ENCODE results near the gene CHST8.
A peak's percentile ranks its signal among the peaks of the same experiment; 100 is the strongest.
"Not testable (repeated sequence)": the region's sequence is repeated elsewhere in the genome, so short reads cannot be mapped to it uniquely, and the experiment has no call there.

Gene CHST8

GRCh38 chr19:33818411-33818810 is 196.7 kb downstream of the CHST8 start:
- peak; percentile 11 for DNase-seq

GRCh38 chr19:33819078-33819477 is 197.3 kb downstream of the CHST8 start:
- not testable (repeated sequence) for DNase-seq

DNA sequence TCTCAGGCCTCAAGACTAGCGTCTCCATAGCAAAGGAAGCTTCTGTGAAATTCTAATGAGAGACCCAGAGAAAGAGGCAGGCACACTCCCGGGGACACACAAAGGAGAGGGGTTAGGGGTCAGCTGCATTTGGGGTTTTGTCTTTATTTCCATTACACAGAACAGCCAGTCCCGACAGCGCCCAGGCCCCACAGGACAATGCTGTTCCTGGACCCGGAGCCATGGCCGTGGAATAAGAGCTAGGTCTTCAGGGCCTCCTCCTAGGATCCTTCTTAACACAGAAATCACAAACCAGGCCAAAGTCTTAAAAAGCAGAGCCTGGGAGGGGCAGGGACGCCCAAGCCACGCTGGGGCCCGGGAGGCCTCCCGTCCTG is 197.7 kb downstream of the CHST8 start:
- peak; percentile 14 for DNase-seq

DNA sequence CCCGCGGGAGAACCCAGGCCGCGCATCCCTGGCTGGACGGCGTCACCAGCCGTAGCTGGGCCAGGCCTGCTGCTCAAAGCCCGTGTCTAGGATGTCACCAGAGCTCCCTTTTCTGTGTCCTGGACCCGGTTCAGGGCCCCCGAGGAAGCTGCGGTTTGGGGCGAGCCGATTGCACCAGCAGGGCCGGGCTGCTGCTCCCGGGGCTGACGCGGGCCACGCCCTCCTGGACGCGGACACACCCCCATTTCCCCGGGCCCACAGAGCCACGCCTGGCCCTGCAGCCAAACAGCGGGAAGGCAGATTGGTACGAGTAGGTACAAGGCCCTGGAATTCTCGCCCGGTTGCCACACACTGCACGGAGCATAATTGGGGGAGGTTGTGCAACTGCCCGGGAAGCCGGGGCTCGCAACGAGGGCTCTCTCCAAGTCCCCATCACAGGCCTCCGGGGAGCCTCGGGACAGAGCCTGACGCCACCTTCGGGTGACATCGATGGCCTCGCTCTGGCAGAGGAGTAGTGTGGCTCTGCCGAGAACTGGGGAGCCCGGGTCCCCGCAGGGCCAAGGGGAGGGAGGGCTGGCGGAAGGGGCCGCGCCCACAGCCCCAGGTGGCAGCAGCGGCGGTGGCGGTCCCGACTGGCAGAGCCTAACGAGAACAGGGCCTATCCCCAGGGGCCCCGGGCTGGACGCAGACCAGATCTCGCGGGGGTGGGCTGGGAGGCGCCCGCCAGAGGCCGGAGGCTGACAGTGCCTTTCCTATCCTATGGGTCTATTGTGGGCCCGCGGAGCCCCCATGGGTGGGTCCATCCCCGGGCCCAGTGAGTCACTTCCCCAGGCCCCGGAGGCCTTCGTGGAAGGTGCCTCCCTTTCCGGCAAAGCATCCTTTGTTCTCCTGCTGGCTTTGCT is 198.4 kb downstream of the CHST8 start:
- DNase-seq: peak; percentile 58

DNA sequence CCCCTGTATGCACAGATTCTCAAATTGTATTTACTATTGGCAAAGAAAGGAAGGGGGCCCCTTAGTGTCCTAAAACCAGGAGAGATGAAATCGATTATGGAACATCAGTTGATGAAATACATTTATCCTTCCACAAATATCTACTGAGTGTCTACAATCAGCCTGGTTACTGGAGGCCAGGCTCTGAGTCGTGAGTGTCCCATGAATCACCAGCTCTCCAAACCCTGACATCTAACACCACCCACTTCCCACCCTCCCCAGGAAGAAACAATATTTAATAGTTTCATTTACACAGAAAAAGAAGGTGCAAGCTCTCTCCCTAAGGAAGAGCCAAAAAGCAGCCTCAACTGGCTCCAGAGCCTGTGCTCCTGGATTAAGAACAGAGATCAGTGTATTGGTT is 200.1 kb downstream of the CHST8 start:
- DNase-seq: no peak
